Endothelial cell of hepatic sinusoid (primary cell): ENCODE measurements around the gene FFAR3.

Experiments used
- in situ Hi-C: cut with HindIII; loops from 2 replicates; pipeline ENCODE4 v1.10.0; 2017; ENCODE audit warnings: low sequenced_read_pairs

Gene FFAR3

DNA sequence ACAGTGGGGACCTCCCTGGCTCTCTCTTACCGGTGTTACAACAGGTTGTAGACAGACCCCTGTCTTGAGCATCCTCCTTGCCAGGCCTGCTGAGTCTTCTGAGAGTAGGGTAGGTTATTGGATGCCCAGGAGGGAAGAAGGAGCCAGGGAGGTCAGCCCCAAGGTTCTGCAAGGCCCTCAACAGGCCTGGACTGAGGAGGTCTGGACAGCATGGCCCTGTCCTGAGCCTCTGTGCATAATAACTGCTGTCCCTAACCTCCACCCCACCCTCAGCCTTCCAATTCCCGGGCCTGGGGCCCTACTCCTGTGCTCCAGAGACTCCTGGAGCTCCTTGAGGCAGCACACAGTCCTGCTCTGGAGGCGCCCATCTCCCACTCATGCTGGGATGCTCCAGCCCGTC is 28.9 kb upstream of the FFAR3 start:
- in situ Hi-C loops = no loop called here

DNA sequence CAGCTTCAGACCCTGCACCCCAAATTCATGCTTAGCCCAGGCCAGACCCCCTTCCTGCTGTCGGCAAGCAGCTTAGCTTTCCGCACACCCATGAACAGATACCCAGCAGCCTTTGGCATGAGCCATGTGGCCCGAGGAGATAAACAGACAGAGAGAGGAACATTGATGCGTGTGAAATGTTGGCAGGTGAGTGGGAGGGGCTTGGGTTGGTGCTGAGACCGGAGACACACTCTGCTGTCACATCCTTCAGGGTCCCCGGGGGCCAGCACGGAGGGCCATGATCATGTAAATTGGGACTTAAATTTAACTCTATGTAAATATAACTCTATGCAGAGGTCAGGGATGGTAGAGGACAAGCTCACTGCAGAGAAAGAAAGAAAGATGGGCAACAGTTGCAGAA is 27.8 kb upstream of the FFAR3 start:
- in situ Hi-C loops = no loop called here

DNA sequence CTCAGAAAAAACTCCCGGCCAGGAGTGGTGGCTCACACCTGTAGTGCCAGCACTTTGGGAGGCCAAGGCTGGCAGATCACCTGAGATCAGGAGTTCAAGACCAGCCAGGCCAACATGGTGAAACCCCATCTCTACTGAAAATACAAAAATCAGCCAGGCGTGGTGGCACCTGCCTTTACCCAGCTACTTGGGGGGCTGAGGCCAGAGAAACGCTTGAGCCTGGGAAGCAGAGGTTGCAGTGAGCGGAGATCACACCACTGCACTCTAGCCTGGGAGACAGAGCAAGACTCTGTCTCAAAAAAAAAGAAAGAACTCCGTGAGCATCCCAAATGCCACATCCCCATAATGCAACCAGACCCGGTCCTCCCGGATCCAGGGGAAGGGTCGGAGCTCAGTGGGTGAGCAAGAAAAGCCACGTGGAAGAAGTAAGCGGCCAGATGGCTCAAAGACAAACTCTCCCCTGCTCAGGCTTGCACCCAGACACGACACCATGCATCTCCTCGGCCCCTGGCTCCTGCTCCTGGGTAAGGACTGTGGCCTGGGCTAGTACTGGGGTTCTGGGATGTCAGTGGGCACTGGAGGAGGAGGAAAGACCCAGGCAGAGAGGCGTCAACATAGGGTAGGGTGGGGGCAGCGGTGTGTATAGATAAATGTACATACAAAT is 26.6 kb upstream of the FFAR3 start:
- in situ Hi-C loops = no loop called here

DNA sequence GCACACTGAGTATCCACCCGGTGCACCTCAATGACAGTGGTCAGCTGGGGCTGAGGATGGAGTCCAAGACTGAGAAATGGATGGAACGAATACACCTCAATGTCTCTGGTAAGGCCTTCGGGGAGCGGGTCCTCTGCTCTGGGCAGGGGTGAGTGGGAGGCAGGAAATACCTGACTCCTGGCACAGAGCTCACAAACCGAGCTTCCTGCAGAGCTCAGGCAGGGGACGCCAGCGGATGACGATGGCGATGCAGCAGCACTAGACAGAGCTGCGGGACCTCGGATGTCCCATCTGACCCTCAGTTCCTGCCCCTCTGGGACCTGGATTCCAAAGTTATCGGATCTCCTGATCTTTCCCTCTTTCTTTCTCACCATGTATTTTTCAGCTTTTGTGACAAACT is 25.4 kb upstream of the FFAR3 start:
- in situ Hi-C loops = no loop called here

DNA sequence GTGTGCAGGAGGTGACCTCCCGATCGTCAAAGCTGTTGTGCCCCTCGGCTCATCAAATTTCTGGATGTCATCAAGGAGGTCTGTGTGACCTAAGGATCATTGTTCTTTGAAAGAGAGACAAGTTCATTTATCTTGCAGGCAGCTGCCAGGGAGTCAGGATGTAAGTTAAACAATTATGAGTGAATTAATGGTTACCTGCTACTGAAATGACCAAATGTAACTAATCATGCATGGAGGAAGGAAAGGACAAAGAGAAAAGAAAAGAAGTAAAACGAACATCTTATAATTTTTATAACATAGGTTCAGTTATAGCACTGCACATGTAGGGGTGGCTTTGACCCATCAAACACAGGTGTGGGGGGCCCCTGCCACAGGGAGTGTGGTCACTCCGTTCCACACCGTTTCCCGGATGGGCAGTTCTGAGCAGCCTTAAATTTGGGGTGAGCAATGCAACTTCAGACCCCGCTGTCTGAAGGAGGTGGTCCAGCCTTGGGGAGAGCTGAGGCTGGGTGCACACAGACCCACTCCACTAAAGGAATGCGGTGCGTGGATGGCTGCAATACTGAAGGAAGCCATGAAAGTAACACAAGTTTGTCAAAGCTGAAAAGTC is 24.0 kb upstream of the FFAR3 start:
- in situ Hi-C loops = no loop called here

DNA sequence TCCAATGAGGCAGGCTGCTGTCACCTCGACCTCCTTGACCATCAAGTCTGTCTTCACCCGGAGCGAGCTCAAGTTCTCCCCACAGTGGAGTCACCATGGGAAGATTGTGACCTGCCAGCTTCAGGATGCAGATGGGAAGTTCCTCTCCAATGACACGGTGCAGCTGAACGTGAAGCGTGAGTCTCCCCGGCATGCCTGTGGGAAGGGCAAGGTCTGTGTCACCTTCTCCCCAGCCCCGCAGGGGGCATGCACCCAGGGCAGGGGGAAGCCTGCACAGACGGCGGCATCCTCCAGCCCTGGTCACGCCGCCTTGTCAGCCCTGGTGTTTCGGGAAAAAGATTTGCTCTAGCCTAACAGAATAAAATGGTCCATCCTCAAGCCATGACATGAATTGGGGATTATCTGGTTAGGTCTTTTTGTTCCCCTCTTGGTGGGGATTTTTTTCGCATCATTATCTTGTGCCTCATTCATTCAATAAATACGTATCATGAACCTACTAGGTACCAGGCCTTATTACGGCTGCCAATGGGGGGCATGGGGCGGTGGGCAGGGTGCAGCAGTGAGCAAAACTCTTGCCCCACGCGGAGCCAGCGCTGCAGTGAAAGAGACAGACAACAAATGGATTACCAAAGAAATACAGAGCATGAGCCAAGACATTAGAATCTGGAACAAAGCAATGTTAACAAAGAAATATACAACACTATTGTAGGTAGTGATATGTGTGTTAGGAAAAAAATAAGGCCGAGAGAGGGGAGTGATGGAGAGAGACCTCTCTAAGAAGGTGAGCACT is 21.9 kb upstream of the FFAR3 start:
- in situ Hi-C loops = no loop called here

DNA sequence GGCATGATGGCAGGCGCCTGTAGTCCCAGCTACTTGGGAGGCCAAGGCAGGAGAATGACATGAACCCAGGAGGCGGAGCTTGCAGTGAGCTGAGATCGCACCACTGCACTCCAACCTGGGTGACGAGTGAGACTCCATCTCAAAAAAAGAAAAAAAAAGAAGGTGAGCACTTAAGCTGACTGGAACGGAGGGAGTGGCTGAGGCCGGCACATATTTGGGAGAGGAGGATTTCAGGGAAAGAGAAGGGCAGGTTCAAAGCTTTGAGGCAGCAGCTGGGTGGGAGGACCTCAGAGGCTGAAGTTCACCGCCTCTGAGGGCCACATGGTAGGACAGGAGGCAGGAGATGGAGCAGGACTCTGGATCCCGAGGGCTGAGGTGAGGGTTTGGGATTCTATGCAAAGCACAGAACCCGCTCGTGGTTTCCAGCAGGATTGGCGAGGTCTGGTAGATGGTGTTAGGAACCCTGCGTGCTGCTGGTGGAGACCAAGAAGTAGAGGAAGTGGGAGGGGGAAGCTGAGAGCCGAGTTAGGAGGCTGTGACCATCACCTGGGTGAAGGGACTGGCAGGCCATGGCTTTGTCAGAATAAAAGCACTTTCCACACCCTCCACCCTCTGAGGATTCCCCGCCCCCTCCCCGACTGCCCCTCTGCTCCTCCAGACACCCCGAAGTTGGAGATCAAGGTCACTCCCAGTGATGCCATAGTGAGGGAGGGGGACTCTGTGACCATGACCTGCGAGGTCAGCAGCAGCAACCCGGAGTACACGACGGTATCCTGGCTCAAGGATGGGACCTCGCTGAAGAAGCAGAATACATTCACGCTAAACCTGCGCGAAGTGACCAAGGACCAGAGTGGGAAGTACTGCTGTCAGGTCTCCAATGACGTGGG is 20.9 kb upstream of the FFAR3 start:
- in situ Hi-C loops = no loop called here

DNA sequence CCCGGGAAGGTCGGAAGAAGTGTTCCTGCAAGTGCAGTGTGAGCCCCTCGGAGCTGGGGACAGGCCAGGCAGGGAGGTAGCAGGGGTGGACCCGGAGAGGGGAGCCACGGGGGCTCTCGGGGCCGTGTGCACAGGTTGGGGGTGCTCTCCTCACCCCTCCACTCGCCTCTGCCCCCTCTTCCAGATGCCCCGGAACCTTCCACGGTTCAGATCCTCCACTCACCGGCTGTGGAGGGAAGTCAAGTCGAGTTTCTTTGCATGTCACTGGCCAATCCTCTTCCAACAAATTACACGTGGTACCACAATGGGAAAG is 20.3 kb upstream of the FFAR3 start:
- in situ Hi-C loops = no loop called here

DNA sequence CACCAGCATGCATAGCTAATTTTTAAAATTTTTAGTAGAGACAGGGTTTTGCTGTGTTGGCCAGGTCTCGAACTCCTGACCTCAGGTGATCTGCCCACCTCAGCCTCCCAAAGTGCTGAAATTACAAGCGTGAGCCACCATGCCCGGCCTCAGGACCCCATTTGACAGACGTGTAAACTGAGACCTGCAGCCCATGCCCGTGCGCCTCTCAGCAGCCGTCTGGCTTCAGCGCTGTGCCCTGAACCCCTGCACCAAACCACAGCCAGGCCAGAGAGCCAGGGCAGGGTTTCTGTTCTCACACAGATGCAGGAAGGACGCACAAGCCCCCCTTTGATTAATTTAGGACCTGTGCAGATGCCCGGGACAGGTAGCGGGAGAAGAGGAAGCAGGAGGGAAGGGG is 17.8 kb upstream of the FFAR3 start:
- in situ Hi-C loops = no loop called here

DNA sequence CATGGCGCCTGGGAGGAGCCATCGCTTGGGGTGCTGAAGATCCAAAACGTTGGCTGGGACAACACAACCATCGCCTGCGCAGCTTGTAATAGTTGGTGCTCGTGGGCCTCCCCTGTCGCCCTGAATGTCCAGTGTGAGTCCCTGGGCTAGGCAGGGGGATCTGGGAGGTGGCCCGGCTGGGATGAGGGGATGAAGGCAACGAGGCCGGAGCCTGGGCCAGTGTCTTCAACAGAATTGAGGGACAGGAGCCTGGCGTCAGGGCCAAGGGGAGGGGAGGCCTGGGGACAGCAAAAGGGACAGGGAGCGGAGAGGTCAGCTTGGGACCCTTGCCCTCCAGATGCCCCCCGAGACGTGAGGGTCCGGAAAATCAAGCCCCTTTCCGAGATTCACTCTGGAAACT is 17.3 kb upstream of the FFAR3 start:
- in situ Hi-C loops = no loop called here

DNA sequence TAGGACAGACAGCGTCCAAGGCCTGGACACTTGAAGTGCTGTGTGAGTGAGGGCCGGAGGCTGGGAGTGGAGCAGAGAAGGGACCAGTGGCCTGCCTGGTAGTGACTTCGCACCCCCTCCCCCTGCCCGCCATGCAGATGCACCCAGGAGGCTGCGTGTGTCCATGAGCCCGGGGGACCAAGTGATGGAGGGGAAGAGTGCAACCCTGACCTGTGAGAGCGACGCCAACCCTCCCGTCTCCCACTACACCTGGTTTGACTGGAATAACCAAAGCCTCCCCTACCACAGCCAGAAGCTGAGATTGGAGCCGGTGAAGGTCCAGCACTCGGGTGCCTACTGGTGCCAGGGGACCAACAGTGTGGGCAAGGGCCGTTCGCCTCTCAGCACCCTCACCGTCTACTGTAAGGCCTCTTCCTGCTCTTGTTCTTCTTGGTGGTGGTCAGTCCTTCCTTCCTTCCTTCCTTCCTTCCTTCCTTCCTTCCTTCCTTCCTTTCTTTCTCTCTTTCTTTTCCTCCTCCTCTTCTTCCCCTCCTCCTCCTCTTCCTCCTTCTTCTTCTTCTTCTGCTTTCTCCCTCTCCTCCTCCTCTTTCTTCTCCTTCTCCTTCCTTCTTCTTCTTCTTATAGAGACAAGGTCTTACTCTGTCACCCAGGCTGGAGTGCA is 16.6 kb upstream of the FFAR3 start:
- in situ Hi-C loops = no loop called here

DNA sequence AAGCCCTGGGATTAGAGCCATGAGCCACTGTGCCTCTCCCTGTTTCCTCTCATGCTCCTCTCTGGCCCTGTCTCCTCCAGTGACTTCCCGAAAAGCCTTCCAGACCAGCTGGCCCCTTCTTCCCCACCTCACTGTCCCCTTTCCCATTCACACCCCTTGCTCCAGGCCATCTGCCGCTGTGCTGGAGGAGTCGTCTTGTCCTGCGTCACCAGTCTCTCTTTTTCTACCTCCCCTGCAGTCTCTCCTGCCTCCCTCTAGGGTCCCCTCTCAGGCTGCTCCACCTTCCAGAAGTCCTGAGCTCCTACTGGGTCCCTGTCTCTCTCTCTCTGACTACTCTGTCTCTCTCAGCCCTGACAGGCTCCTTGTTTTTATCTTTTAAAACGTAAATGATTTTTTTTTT is 15.8 kb upstream of the FFAR3 start:
- in situ Hi-C loops = no loop called here

DNA sequence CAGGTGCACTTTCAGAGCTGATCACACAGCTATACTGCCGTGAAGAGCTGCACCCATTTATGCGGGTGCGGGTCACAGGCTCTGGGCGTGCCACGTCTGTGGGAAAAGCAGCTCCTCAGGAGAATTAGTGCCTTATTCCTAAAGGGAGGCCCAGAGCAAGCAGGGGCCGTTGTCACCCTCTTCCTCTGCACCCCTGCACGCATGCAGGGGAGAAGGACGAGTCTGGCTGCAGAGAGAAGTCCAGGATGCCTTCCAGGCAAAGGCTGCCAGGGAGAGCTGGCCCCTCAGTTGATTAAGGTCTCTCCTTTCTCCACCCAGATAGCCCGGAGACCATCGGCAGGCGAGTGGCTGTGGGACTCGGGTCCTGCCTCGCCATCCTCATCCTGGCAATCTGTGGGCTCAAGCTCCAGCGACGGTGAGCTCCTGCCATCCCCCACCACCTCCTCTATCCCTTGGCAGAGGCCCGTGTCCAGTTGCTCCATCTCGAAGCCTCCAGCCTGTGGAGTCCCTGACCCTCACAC is 13.7 kb upstream of the FFAR3 start:
- in situ Hi-C loops = no loop called here

DNA sequence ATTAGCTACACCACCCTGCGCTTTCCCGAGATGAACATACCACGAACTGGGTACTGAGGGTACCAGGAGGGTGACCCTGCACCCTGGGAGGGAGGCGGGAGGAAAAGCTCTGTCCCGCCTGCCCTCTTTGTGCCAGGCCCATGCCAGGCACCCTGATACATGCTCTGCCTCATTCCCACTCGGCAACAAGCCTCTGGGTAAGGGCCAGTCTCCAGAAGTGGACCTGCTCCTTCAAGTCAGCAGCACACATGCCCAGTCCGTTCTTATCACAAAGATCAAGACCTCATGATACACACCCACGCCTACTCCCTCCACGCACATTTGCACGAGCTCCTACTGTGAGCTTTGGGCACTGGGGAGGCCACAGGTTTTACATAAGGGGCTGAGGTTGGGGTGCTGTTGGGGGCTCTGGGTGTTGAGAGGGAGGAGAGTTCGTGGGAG is 12.6 kb upstream of the FFAR3 start:
- in situ Hi-C loops = no loop called here

DNA sequence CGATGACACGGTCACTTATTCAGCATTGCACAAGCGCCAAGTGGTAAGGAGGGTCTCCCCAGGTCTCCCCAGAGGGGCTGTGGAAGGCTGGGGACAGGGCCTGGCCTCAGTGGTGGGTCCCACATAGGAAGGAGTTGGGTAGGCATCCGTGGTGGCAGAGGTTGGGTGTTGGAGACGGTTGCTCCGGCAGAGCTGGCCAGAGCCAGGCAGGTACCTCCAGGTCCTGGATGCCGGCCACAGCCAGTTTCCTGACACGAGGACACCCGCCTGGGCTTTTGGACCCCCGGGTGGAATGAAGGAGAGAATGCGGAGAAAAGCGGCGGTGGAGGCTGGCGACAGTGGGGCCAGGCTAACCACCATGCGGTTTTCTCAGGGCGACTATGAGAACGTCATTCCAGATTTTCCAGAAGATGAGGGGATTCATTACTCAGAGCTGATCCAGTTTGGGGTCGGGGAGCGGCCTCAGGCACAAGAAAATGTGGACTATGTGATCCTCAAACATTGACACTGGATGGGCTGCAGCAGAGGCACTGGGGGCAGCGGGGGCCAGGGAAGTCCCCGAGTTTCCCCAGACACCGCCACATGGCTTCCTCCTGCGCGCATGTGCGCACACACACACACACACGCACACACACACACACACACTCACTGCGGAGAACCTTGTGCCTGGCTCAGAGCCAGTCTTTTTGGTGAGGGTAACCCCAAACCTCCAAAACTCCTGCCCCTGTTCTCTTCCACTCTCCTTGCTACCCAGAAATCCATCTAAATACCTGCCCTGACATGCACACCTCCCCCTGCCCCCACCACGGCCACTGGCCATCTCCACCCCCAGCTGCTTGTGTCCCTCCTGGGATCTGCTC is 11.8 kb upstream of the FFAR3 start:
- in situ Hi-C loops = no loop called here

DNA sequence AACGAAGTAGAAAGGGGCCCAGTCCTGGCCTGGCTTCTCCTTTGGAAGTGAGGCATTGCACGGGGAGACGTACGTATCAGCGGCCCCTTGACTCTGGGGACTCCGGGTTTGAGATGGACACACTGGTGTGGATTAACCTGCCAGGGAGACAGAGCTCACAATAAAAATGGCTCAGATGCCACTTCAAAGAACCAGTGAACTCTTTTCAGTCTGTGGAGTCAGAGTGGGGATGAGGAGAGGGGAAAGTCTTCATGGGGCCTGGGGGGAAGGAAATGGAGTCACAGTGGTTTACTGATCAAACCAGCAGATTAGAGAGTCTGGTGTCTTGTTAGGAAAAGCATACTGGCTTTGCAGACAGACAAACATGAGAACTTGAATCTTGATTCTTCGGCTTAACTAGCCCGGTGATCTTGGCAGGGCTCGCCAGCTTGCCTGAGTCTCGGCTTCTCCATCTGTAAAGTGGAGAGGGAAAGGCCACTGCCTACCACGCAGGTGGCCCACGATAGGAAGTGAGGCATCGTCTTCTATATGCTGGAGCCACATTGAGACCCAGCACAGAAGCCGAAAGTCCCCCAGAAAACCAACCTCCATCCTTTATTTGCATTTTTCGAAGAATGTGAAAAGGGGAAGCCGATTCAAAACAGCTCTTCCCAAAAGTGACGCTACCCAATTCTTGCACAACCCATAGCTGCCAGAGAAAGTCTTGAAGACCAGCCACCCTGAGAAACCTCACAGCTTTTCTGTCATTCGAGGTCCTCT is 10.9 kb upstream of the FFAR3 start, which contains the start of gene FFAR1:
Gene FFAR1, plus strand, starts transcription at position 732 of the 759 bp plus-strand sequence. CDS start 3,650 bp downstream, outside the sequence.
- in situ Hi-C loops = no loop called here

DNA sequence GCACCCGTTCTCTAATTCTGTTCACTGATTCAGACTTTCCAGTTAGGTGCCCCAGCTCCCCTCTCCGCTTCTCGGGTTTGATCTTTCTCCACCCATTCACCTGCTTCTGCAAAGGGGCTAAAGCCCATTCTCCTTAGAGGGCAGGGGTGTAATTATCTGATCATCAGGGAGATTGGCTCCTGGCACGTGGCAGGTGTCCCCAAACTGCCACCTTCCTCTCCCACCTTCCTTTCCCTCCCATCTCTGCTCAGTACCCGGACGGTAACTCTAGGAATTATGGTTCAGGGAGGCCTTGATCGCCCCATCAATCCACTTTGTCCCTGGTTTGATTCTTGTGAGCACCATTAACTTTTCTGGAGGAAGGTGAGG is 10.3 kb upstream of the FFAR3 start:
- in situ Hi-C loops = no loop called here

DNA sequence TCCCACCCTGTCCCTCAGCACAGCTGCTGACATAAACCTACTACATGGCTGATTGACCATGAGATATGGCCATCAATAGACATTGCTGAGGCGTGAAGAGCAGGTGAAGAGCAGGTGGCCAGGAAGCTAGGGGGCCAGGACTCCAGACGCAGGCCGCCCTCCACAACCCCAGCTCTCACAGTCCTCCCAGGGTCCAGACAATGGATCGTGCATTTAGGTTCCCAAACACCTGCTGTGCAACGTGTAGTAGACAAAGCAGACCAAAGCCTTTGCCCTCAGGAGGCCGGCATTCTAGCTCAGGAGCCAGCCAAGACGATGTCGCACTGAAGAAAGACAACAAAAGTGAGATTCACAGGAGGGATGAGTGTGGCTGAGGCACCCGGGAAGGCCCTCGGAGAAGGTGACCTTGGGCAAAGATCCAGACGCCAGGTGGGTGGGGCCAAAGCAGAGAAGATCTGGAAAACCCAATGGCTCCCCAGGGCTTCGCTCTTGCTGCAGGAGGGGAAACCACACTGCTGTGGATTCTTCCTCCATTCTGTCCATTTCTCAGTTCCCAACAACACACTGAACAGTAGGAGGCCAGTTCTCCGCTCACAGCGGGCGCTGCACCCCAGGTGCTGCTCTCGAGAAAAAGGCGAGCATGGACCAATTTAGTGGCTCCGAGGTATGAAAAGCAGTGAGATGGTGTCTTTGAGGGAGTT is 9.2 kb upstream of the FFAR3 start:
- in situ Hi-C loops = no loop called here
